Measurements from ENCODE around the gene GPR75.
A peak's percentile ranks its signal among the peaks of the same experiment; 100 is the strongest.
"Not testable (repeated sequence)": the region's sequence is repeated elsewhere in the genome, so short reads cannot be mapped to it uniquely, and the experiment has no call there.

Gene GPR75

DNA sequence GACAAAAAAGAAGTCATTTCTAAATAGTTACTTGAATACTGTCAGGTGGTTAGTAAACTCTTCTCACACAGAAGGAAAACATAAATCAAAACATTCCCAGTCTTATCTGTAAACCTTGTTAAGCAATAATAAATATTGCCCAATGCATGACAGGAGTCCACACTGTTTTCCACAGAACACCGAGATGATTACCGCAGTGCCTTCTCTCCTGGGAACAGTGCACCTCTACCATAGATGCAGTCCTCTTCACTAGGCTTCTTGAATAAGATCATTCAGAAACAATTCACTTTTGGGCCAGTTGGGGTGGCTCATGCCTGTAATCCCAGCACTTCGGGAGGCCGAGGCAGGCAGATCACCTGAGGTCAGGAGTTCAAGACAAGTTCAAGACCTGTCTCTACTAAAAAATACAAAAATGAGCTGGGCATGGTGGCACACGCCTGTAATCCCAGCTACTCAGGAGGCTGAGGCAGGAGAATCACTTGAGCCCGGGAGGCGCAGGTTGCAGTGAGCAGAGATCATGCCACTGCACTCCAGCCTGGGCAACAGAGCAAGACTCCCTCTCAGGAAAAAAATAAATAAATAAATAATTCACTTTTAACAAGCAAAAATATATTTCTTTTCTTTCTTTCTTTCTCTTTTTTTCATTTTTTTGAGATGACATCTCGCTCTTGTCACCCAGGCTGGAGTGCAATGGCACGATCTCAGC, 8.6 kb downstream of the GPR75 start:
- not testable (repeated sequence) for DNase-seq

DNA sequence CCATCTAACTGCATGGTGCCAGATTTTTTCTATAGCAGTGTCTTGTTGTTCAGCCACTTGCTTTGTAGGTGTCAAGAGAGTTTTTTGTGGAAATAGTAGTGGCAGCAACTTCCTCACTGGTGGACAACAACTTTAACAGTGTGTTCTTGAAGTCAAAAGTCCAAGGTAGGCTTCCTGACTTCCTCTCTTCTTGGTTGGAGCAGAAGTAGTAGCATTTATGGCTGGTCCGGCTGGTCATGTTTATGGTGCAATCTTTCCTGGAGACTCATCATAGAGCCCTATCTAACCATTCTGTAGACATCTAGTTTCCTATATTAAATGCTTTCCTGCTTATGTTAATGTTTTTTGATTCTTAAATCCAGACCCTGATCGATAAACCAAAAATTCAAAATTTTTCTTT, 11.7 kb downstream of the GPR75 start:
- no peak for DNase-seq

- DNase-seq, result peak; percentile 50
Measured at GRCh38 chr2:53843595-53843994, 16.2 kb downstream of the GPR75 start.

DNA sequence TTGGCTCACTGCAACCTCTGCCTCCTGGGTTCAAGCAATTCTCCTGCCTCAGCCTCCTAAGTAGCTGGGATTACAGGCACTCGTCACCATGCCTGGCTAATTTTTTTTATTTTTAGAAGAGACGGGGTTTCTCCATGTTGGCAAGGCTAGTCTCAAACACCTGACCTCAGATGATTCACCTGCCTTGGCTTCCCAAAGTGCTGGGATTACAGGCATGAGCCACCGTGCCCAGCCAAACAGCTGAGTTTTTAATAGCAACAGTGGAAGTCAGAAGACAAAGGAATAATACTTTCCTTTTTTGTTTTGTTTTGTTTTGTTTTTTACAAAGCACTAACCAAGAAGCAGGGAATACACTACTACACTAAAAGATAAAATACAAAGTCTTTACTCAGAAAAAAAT, 16.9 kb downstream of the GPR75 start:
- DNase-seq, result no peak

- not testable (repeated sequence) for DNase-seq
Measured at GRCh38 chr2:53841651-53842050, 18.1 kb downstream of the GPR75 start.

DNA sequence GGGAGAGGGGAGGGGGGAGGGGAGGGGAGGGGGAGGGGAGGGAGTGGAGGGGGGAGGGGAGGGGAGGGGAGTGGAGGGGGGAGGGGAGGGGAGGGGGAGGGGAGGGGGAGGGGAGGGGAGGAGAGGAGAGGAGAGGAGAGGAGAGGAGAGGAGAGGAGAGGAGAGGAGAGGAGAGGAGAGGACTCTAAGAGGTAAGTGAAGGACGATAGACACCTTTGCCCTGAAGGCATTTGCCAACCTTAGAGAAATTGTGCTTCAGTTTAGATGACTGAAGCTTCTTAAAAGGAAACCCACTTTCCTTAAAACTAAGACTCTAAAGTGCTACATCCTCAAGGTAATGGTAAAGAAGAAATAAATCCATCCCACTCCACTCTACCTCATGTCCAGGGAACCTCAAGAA, 19.2 kb downstream of the GPR75 start:
- DNase-seq, result no peak

GRCh38 chr2:53829980-53830290, 29.8 kb downstream of the GPR75 start:
- DNase-seq, result not testable (repeated sequence)

GRCh38 chr2:53829273-53829979, 30.3 kb downstream of the GPR75 start:
- DNase-seq, result no peak

GRCh38 chr2:53828331-53828730, 31.4 kb downstream of the GPR75 start:
- DNase-seq, result no peak

DNA sequence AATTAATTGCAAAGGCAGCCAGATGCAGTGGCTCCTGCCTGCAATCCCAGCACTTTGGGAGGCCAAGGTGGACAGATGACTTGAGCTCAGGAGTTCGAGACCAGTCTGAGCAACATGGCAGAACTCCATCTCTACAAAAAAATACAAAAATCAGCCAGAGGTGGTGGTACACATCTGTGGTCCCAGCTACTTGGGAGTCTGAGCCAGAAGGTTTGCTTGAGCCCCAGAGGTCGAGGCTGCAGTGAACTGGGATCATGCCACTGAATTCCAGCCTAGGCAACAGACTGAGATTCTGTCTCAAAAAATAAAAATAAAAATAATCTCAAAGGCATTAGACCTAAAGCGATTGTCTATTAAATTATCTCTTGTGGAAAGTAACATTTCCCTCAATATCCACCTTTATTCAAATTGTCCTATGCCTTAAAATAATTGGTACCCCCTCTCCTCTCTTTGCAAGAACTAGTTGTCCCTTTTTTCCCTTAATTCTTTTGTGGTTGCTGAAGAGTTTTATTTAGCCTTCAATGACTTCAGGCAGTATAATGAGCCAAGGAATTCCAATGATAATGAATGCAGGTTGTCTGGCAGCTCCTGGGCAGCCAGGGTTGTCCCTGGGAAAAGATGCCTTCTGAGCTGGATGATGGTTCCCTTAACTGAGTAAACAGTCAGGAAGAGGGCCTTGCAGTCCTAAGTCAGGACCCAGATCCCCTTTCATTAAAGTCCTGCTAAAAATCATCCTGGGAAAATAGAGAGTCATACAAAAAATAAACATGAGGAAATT, 32.2 kb downstream of the GPR75 start:
- DNase-seq, result no peak

GRCh38 chr2:53826587-53827397, 33.0 kb downstream of the GPR75 start:
- DNase-seq, result no peak

DNA sequence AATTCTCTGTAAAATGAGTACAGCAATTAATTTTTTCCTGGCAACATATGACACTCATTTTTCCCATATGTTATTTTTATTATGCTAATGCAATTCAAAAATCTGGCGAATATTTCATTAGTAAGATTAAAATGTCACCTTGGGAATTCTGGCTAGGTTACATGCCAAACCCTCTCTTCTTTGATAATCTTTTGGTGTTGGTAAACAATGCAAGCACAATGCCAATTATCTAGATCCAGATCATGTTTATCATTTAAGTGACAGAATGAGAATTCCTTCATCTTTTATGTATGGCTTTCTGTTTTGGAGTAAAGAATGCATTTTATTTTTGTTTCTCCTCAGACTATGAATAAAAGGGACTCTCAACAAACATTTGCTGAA, 33.7 kb downstream of the GPR75 start:
- DNase-seq, result no peak

GRCh38 chr2:53823639-53824038, 36.1 kb downstream of the GPR75 start:
- peak; percentile 31 for DNase-seq

DNA sequence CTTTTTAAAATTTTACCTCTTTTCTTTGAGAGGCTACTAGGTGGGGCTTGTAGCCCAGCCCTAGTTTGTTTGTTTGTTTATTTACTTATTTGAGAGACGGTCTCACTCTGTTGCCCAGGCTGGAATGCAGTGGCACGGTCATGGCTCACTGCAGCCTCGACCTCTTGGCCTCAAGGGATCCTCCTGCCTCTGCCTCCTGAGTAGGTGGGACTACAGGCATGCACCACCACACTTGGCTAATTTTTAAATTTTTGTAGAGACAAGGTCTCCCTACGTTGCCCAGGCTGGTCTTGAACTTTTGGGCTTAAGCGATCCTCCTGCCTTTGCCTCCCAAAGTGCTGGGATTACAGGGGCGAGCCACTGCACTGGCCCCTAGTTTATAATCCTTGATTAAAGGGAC, 38.0 kb downstream of the GPR75 start:
- no peak for DNase-seq

DNA sequence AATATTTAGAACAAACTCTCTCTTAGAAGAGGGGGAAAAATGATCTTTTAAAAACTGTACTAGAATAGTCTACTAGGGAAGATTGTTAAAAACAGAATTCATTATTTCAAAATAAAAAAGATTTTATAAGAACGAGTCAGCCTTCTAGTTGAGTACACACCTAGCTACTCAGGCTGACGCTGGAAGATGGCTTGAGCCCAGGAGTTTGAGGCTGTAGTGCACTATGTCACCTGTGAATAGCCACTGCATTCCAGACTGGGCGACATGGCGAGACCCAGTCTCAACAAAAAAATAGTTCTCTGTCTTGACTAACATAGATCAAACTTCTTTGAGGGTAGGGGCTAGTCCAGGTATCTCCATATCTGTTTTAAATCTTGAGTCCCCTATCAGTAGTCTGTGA, 39.1 kb downstream of the GPR75 start:
- DNase-seq, result no peak

GRCh38 chr2:53820048-53820447, 39.7 kb downstream of the GPR75 start:
- no peak for DNase-seq

GRCh38 chr2:53819634-53820033, 40.1 kb downstream of the GPR75 start:
- DNase-seq, result no peak

- no peak for DNase-seq
Measured at GRCh38 chr2:53818854-53819435, 40.8 kb downstream of the GPR75 start.

GRCh38 chr2:53813151-53813550, 46.6 kb downstream of the GPR75 start:
- no peak for DNase-seq

DNA sequence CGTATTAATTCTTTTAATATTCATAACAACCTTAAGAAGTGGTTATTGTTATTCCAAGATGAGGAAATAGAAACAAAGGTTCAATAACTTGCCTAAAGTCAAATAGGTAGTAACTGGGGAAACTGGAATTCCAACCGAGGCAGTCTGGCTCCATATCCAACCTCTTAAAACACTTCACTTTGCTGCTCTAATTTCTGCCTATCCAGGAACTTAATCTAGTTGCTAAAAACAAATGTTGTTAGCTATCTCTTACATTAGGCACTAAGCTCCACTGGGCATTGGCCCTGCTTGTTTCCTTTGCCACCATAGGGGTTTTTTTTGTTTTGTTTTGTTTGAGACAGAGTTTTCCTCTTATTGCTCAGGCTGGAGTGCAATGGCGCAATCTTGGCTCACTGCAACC, 48.2 kb downstream of the GPR75 start:
- no peak for DNase-seq
